DMS53 treated with DMSO at 0.1 percent for 48 hours (cell line): Measurements from ENCODE around the gene ZFYVE19.
"Not testable (repeated sequence)": the region's sequence is repeated elsewhere in the genome, so short reads cannot be mapped to it uniquely, and the experiment has no call there.

Source experiments
- DNase-seq: peaks from one replicate; lab custom pipeline; 2025; ENCODE audit not compliant: unreplicated experiment; lab: John Stamatoyannopoulos, UW

The ZFYVE19 gene

GRCh38 chr15:40845511-40846284, 38.8 kb downstream of the ZFYVE19 start:
- peak; percentile 88 for DNase-seq

- DNase-seq, result no peak
These were observed 39.9 kb downstream of the ZFYVE19 start for GRCh38 chr15:40846841-40847222.

GRCh38 chr15:40847223-40847961, 40.5 kb downstream of the ZFYVE19 start:
- DNase-seq, result no peak

- no peak for DNase-seq
These were observed 43.8 kb downstream of the ZFYVE19 start for GRCh38 chr15:40850576-40851112.

- no peak for DNase-seq
These were observed 45.6 kb downstream of the ZFYVE19 start for GRCh38 chr15:40852529-40852928.

GRCh38 chr15:40853241-40853890, 46.5 kb downstream of the ZFYVE19 start:
- DNase-seq, result no peak

GRCh38 chr15:40854161-40854560, 47.3 kb downstream of the ZFYVE19 start:
- DNase-seq, result no peak

- no peak for DNase-seq
These were observed 48.9 kb downstream of the ZFYVE19 start for GRCh38 chr15:40855706-40856234.

- no peak for DNase-seq
These were observed 49.9 kb downstream of the ZFYVE19 start for GRCh38 chr15:40856746-40857145.

GRCh38 chr15:40857601-40858341, 50.9 kb downstream of the ZFYVE19 start:
- peak; percentile 66 for DNase-seq

- no peak for DNase-seq
These were observed 51.8 kb downstream of the ZFYVE19 start for GRCh38 chr15:40858706-40859105.

- DNase-seq, result no peak
These were observed 52.4 kb downstream of the ZFYVE19 start for GRCh38 chr15:40859206-40859851.

GRCh38 chr15:40861147-40861546, 54.3 kb downstream of the ZFYVE19 start:
- DNase-seq, result not testable (repeated sequence)

- DNase-seq, result no peak
These were observed 56.9 kb downstream of the ZFYVE19 start for GRCh38 chr15:40863660-40864270.
